ENCODE results near the gene GM2A.

GRCh38 chr5:151288180-151288579 lies 35.2 kb downstream of the GM2A start:
- TF ChIP-seq CTCF (IDR thresholded peaks at IDR 0.05) (no peak), POLR2AphosphoS5 (IDR thresholded peaks at IDR 0.05) (no peak), POLR2A (IDR thresholded peaks at IDR 0.05) (no peak)

Data from breast epithelium (tissue), 3 donors.